Fibroblast of gingiva (primary cell): Measurements from ENCODE around the gene PTPRG.

Experiments
- DNase-seq: peaks from one replicate; pipeline ENCODE4 v3.0.0-alpha.2; 2011; ENCODE audit warnings: low read depth

The PTPRG gene

DNA sequence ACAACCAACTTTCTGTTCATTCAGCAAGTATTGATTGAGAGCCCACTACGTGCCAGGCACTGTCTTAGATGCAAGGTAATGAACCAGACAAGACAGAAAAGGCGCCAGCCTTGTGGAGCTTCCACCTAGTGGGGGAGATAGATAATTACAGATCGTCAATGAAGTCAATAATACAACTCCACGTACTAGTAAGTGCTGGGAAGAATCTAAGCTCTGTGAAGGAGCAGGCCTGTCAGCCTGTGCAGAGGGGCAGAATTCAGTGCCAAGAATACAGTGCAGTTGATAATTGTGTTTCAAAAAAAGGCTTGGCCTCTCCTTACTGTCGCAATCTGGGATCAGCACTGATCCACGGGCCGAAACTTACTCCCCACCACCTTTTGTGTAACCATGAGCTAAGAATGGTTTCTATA, 625.7 kb downstream of the PTPRG start:
- no peak for DNase-seq

- DNase-seq: peak; percentile 66
Measured at GRCh38 chr3:62188681-62189375, 627.5 kb downstream of the PTPRG start.

GRCh38 chr3:62189376-62189698, 628.0 kb downstream of the PTPRG start:
- DNase-seq: no peak

- DNase-seq: no peak
Measured at GRCh38 chr3:62192891-62193290, 631.5 kb downstream of the PTPRG start.

DNA sequence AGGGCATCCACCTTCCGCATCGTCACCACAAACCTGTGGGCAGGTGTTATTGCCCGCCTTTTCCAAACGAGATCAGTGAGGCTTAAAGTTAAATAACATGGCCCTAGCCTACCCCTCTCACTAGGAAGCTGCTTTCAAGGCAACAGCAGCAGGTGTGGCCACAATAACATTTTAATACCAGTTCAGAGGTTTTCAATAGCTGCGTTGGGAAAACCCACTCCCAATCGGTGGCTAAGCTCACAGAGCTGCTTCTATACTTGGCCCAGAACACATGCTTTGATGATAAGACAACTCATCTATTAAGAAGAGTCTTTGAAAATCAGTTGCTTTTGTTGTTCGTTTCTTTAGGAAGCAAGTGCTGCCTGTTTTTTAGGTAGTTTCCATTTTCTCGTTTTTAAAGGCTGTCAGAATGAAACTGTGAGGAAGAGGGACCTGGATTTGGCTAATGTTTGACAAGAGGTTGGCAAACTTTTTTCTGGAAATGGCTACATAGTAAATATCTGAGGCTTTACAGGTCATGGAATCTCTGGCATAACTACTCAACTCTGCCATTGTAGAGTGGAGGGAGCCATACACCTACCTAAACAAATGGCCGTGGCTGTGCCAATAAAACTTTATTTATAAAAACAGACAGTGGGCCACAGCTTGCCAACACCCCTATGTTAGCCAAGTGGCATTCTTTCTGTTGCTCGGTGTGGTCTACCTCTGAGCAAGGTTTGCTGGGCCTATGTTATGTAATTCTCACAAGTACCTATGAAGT, 632.4 kb downstream of the PTPRG start:
- no peak for DNase-seq

DNA sequence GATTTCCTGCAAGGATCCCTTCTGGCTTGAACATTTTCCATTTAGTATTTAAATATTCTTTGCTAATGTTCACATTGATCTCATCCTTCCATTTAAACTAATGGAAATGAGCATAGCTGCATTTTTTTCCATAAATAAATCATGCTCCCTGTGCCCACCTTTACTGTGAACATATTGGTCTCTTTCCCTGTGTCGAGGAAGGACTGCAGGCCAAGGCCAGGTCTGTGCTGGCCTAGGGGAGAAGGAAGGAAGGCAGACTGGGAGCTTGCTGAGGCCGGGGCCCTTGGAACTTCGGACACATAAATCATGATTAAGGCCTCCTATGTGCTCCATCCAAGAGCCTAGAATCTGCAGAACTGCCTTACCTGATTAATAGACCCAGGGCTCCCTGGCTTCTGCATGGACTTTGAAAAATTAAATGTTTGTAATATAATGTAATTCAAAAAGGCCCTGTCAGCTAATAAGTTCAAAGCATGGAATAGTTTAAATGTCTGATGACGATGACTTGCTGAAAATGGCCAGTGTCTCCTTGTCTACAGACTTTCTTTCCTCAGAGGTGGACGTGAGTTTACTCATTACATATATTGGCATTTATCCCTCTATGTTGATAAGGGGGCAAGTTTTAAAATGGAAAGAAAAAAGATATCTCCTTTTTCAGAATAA, 636.1 kb downstream of the PTPRG start:
- DNase-seq: no peak

GRCh38 chr3:62199126-62199525, 637.8 kb downstream of the PTPRG start:
- DNase-seq: no peak

GRCh38 chr3:62201438-62202035, 640.2 kb downstream of the PTPRG start:
- DNase-seq: peak; percentile 21

GRCh38 chr3:62203152-62203551, 641.8 kb downstream of the PTPRG start:
- DNase-seq: no peak

DNA sequence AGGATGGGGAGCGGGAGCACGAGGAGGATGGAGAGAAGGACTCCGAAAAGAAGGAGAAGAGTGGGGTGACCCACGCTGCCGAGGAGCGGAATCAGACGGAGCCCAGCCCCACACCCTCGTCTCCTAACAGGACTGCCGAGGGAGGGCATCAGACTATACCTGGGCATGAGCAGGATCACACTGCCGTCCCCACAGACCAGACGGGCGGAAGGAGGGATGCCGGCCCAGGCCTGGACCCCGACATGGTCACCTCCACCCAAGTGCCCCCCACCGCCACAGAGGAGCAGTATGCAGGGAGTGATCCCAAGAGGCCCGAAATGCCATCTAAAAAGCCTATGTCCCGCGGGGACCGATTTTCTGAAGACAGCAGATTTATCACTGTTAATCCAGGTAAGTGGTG, 642.2 kb downstream of the PTPRG start:
- no peak for DNase-seq

GRCh38 chr3:62207197-62207596, 645.8 kb downstream of the PTPRG start:
- DNase-seq: no peak

GRCh38 chr3:62208385-62208784, 647.0 kb downstream of the PTPRG start:
- no peak for DNase-seq

DNA sequence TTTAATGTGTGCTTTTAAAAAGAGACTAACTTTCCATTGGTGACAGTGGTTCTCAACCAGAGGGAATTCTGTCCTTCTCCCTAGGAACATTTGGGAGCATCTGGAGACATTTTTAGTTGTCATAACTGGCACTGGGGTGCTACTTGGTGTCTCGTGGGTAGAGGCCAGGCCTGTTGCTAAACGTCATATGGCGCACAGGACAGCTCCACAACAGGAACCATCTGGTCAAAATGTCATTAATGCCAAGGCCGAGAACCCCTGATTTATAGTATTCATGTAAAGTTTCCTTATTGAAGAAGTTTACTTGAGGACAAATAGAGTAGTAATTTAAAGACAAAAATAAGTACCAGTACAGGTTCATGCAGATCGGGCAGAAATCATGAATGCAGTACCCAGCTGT, 647.7 kb downstream of the PTPRG start:
- no peak for DNase-seq

DNA sequence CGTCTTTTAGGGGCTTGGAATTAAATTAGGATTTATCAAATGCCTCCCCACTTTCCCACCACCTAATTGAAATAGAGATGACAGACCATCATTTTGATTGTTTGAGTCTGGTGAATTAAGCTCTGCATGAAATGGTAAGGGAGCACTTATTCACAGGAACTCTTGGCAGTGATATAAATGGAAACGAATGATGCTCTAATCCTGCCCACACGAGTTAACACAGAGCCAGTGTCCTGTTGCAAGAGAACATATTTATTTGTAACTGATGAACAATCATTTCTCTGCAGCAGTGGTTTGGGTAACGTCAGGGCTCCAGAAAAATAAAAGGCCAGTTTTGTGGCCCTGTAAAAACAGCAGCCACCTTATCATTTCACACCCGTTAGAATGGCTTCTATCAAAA, 648.6 kb downstream of the PTPRG start:
- DNase-seq: peak; percentile 56

DNA sequence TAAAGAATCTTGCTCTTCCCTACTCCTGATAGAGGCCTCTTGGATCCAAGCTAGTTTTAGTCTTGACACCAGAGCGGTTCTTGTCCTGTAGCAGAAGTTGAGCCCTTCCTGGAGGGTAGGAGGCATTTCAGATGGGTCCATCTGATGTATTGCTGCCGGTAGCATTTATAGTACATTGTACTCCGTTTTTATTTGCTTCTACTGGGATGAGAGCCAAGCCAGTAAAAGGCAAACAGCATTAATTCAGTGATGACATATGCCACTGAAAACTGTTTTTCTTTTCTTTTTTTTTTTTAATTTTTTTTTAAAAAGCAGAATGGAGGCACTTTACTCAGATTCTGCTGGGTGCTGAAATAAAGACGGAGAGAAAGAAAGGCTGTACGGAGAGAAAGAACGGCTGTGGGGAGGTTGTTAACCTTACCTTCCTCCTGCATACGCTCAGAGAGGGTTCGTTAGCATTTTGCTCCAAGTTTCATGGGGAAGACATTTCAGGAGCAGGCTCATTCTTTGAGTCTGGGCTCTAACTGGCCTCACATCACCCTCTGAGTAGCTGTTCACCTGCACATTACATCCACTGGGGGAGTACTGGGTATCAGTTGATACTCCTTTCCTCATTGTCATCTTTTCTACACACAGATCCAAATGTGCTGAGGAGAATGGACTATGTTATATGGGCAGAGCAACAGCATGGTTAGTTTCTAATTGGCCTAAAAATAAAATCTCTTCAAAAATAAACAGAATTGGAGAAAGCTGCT, 650.5 kb downstream of the PTPRG start:
- DNase-seq: no peak

- no peak for DNase-seq
Measured at GRCh38 chr3:62214850-62215249, 653.5 kb downstream of the PTPRG start.

- DNase-seq: no peak
Measured at GRCh38 chr3:62220616-62221015, 659.2 kb downstream of the PTPRG start.

- no peak for DNase-seq
Measured at GRCh38 chr3:62225051-62225450, 663.7 kb downstream of the PTPRG start.

GRCh38 chr3:62226601-62227339, 665.4 kb downstream of the PTPRG start:
- no peak for DNase-seq

DNA sequence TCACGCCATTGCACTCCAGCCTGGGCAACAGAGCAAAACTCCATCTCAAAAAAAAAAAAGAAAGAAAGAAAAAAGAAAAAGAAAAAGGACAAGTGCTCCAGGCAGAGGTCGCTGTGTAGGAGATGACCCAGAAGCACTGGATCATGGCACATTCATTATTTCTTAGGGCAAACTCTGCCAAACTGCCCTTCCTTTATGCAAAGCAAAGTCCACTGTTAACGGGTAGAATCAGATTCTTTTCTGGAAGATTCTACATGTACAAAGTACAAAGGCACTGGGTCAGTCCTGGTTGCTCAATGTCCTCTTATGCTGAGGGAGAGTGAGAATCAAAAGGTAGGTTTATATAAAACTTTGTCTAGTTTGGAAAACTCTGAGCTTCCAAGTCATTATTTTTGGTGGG, 667.1 kb downstream of the PTPRG start:
- no peak for DNase-seq

- DNase-seq: no peak
Measured at GRCh38 chr3:62229211-62229610, 667.8 kb downstream of the PTPRG start.
